RPMI7951 (cell line): ENCODE results near the gene OR7A10. TPM values are rescaled to one million over a fixed set of nuclear protein-coding genes. Genes with fewer than 3 reads are reported as not detected.

Experiments used
- DNase-seq: peaks from one replicate; pipeline ENCODE4 v3.0.0-alpha.2; 2012; ENCODE audit warnings: low read depth
- total RNA-seq: library from RNA; depleted of rRNA; stranded (reverse); fragments of >200 nt; shearing (Covaris generic); gene quantifications from 2 replicates; pipeline ENCODE4 v1.2.3, GENCODE V29; 2014; rRNA removed

The OR7A10 gene
- total RNA-seq = not detected in 2 replicates

DNA sequence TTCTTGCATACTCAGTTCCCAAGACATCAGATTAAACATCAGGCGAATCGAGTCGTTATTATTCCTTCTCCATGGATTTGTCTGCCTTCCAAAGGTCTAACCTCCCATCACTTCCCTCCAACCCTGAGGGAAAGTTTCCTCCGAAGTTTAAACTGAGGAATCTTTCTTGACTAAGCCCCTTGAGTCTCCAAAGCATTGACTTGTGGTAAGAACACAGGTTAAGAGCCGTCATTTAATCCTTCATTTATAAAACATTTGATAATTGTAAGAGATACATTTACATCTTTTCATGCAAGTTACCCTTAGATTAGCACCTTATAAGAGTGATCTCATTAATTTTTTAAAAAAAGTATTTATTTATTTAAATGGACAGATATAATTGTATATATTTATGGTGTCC is at the start of gene OR7A10:
Gene OR7A10 (minus strand): TSS at position 101 of the 400 bp plus-strand sequence. CDS start 7,045 bp downstream, outside the sequence.
- no peak for DNase-seq

DNA sequence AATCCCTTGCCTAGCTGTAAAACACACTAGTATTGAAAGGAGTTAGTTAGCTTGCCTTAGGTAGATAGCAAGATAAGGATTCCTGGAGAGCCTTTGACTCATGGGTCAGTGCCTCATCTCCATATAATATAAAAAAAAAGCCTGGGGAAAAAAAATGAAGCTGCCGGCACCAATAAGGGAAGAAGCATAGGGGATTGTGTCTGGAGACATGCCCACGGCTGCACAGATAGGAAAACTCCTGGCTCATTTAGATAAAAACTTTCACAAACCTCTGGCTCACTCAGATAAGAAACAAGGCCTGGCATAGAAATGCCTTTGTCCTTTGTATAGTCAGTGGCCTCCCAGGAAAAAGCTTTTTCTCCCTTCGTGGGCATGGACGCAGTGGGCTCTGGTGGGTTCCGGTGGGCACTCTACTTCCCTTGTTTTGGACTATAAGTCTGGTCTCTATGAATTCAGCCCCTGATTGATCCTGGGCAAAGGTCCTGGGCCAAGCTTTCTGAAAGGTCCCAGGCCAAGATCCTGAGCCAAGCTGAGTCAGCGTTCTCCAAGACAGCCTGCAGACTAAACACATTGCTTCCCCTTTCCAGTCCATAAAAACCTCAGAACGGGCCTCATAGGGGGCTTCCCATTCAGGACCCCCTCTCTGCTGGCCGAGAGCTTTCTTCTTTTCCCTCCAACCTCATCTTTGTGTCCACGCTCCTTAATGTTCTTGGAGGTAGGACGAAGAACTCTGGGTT is 42.1 kb upstream of the OR7A10 start:
- no peak for DNase-seq

DNA sequence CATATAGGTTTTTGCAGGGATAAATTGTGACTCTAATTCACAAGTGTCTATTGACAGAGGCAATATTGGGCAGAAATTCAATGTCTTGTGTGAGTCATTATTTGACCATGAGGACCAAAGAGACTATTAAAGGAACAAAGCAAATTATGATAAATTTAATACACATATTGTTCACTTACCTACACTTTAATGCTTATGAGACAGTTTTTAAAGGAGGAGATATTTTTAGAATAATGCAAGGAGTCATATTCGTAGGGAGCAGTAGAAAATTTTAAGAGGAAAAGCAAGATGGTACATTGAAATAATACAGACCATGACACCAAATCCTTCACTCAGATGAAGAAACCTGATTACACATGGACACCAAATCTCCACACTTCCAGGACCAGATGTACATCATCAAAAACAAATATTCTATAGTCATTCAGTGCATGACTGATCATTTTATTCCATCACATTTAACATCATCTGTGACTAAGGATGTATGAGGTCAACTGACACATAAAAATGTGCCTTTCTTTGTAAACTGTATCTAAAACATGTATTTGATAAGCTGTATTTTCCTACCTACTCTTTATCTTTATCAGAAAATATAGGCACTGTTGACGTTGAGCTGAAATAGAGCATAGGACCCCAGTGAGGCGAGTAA is 41.4 kb upstream of the OR7A10 start:
- no peak for DNase-seq

DNA sequence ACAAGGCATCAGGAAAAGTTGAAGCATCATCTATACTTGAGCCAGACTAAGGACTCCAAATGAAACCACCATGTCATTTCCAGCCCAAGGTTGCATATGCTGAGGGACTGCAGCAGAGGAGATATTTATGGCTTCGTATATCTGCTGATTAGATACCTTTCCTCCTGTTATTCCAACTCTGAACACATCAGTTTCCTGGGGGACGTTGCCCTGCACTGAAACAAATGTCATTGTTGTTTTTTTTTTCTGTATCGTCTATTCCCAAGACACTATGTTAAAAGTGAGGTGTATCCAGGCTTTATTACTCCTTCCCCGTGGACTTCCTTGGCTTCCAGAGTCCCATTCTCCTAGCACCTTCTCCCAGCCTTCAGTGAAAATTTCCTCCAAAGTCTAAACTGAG is 37.3 kb upstream of the OR7A10 start, which contains the start of gene OR7A17:
Gene OR7A17 (minus strand): TSS at position 101 of the 400 bp plus-strand sequence. CDS start 4,777 bp downstream, outside the sequence.
- DNase-seq = no peak

DNA sequence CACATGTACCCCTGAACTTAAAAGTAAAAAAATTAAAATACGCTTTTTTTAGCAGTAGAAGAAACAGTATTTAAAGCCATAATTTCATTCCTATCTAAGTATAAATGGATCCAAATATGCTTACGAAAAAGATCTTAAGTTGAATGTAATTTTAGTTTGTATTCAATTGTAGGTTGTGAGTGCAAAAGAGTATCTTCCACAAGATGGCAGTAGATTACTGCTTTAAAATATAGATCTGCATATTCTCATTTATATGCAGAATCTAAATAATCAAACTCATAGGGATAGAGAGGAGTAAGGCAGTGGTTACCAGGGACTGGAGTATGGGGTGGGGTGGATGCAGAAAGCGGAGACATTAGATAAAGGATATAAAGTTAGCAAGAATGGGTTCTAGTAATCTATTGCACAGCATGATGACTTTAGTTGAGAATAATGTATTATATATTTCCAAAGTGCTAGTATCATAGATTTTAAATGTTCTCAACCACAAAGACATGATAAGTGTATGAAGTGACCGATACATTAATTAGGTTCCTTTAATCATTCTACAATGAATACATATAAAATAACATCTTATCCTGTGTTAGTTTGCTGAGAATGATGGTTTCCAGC is 23.0 kb upstream of the OR7A10 start:
- peak; percentile 26 for DNase-seq

DNA sequence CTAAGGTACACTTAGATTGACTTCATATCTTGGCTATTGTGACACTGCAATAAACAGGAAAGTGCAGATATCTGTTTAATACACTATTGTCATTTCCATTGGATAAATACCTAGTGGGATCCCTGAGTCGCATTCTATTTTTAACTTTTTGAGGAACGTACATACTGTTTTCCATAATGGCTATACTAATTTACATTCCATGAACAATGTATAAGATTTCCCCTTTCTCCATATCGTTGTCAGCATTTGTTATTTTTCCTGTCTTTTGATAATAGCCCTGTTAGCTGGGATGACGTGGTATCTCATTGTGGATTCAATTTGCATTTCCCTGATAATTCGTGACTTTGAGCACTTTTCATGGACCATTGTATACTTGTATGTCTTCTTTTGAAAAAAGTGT is 19.8 kb upstream of the OR7A10 start:
- DNase-seq = no peak

DNA sequence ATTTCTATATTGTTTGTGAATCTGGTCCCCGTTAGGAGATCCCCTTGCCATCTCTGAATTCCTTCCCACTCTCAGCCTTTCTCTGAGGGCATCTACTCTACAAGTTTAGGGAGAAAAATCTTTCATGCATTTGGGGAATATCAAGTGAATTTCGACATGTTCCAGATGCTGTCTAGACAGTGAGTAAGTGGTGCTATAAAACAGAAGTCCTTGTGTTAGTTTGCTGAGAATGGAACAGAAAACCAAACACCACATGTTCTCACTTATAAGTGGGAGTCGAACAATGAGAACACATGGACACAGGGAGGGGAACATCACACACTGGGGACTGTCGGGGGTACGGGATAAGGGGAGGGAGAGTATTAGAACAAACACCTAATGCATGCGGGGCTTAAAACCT is 5.1 kb downstream of the OR7A10 start:
- no peak for DNase-seq

DNA sequence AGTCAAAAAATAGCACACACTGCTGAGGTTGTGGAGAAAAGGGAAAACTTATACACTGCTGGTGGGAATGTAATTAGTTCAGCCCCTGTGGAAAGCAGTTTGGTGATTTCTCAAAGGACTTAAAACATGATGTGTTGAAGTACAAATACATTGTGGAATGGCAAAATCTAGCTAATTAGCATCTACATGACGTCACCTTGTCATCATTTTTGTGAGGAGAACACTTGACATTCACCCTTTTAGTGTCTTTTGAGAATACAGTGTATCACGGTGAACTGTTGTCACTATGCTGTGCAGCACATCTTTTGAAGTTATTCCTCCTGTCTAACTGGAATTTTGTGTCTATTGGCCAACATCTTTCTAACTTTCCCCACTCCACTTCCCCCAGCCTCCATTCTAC is 5.6 kb downstream of the OR7A10 start:
- no peak for DNase-seq

DNA sequence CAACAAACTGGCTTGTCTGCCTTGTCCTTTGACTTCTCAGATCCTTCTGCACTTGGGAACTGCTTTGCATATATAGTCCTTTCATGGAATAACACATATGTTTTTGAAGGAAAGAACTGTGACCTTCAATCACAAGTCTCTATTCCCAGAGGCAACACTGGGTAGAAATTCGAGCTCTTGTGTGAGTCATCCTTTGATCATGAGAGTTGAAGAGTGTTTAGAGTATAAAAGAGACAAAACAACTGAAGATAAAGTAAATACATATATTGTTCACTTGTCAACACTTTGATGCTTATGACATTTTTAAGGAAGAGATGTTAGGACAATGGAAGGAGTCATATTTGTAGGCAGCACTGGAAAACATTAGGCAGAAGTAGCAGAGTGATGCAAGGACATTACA is 8.5 kb downstream of the OR7A10 start:
- peak; percentile 25 for DNase-seq

DNA sequence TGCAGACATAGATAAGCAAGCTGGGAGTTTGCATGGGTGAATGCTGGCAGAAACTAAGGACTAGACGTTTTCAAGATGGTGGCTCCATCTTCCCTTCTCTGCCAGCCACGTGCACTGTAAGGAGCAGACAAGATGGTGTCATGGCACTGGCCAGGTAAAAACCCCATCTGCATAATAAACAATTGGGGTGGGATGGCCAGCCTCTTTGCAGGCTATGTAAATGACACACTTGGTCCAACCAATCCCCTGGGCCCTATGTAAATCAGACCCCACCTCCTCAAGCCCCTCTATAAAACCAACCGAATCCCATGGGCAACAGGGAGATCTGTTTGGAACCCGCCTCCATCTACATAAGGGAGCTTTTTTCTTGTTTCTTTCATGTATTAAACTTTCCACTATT is 11.3 kb downstream of the OR7A10 start:
- no peak for DNase-seq

DNA sequence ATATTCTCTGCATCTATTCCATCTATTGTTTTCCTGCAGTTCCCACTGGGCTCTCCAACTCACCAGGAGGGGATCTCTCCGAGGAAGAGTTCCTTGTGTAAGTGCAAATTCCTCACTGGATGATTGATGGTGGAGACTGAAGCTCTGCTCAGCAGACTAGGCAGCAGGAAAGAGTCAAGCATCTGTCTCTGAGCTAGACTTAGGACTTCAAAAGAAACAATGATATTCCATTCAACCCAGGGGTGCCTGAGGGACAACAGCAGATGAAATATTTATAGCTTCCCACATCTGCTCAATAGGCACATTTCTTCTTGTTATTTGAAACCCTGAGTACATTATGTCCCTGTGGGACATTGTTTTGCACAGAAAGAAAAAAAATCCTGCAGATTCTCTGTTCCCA is 13.7 kb downstream of the OR7A10 start, which contains the start of the genes OR7A5 and OR7C1:
Gene OR7A5 (minus strand): TSS at position 175 of the 400 bp plus-strand sequence. CDS start 6,944 bp downstream, outside the sequence.
Gene OR7C1 (minus strand): TSS at position 175 of the 400 bp plus-strand sequence. CDS start 35,049 bp downstream, outside the sequence.
- peak; percentile 9 for DNase-seq

DNA sequence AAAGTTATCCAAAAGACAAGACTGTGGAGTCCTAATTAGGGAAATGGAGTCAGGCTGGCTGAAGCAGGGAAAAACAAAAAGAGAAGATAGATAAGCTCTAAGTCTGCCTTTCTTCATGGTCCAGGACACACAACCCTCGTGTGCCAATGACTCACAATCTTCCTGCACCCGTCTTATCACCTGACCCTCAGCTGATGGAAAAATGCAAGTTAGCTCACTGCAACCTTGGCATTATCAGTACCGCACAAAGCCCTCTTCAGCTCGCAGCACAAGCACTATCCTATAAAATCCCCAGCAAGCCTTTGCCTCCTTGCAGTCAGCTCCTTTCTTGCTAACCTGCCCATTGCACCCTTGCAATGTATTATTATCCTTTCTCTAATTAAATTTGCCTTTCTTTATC is 18.0 kb downstream of the OR7A10 start:
- DNase-seq = no peak

DNA sequence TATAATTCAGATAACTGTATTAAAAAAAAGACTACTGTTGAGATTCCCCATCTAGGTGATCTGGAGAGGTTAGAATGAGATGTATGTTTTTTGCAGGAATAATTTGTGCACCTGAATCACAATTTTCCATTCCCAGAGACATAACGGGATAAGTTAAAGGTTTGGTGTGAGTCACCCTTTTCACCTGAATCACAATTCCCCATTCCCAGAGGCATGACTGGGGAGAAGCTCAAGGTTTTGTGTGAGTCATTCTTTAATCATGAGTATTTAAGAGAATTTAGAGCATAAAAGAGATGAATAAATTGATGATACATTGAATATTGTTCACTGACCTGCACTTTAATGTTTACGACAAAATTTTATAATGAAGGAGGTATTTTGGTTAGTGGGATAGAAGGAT is 22.7 kb downstream of the OR7A10 start:
- no peak for DNase-seq

DNA sequence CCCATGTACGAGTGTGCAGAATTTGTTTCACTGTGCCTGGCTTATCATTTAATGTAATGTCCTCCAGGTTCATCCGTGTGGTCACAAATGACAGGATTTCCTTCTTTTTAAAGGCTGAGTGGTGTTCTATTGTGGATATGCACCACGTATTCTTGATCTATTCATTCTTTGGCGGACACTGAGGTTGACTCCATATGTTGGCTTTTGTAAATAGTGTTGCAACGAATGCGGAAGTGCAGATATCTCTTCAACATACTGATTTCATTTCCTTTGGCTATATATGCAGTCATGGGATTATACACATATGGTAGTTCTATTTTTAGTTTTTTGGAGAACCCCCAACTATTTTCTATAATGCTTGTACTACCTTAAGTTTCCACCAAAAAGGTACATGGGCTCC is 26.8 kb downstream of the OR7A10 start:
- no peak for DNase-seq

DNA sequence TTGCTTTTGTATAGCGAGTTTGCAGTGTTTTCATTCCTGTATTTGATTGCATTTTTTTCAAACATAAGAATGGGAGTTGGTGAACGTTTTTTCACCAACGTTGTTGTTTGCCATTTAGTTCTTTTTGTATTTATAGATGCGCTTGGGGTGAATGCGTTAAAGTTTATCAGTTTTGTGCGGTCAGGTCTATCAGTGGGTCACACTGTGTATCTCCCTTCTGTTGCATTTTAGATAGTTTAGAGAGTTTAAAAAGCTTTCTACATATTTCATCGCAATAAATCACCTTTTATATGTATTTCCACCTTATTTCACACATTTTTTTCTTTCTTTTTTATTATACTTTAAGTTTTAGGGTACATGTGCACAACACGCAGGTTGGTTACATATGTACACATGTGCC is 30.1 kb downstream of the OR7A10 start:
- no peak for DNase-seq

DNA sequence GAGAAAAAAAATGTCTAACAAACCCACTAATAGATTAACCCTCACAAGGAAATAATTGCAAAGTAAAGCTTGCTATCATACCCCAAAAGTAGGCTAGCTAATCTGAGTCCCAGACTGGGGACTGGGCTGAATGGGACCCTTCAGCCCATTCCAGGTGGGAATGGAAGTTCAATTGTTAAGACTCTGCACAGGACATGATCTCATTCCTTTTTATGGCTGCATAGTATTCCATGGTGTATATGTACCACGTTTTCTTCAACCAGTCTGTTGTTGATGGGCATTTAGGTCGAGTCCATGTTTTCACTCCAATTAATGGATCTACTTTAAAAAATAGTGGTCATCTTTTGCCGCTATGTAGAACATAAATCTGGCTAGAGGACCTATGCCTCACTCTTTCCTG is 31.7 kb downstream of the OR7A10 start:
- DNase-seq = no peak

DNA sequence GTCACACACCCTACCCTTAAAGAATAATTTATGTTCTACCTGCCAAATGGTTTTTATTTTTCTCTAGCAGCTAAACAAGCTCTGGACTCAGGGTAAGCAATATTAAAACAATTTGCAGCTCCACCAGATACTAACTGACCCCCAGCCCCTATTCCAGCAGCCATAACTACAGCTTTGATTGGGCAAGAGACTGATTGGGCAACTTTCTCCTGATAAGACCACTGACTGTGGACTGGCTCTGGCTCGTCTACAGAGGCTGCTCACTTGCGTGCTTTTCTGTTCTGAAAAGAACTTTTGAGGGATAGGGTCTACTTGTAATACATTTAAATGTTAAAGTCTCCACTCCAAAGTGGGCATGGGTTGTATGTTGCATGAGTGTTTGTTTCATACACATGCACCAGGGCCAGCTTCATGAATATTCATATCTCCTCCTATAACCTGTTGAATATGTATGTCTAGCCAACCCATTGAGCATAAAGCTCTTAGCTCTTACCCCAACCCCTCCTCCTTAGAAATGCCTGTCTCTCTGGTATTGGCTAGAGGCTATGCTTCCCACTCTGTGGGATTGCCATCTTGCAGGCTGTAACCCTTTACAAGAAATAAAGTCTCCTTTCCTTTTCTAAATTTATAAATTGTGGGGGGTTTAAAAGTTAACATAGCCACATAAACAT is 33.6 kb downstream of the OR7A10 start:
- DNase-seq = no peak

DNA sequence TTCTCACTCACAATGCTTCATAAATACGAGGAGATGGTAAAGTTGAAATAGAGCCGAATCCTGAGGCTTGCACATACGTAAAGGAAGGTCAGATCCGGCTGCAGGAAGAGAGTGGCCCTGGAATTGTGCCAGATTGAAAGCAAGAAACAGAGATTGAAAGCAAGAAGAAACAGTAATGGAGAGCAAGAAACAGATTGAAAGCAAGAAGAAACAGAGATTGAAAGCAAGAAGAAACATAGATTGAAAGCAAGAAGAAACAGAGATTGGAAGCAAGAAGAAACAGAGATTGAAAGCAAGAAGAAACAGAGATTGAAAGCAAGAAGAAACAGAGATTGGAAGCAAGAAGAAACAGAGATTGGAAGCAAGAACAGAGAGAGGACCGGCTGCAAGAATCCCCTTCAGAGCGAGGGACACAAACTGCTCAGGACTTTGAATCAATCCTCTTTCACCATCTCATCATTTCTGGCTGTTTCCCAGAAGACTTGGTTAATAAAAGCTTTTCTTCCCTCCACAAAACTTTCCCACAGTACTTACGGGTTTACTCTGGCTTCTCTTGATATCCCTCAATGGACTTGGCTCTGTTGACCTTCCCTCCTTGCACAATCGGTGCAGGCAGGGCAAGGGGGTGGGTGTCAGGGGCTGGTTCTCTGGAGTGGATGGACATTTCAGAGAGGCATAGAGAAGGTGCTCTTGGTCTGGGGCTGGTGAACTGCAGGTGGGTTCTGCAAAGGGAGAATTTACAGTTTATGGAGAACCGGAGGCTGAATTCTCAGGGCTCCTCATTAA is 39.3 kb downstream of the OR7A10 start:
- DNase-seq = no peak

DNA sequence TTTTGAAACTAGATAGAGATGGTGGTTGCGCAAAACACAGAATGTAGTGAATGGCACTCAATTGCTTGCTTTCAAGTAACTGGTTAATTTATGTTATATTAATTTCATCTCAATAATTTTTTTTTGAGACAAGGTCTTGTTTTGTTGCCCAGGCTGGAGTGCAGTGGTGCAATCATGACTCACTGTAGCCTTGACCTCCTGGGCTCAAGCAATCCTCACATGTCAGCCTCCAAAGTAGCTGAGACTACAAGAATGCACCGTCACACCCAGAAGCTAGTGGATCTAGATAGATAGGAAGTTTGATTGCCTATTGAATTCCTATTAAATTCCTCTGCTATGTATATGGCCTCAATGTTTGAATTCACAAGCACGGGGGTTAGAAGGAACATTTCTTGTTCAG is 44.0 kb downstream of the OR7A10 start:
- DNase-seq = no peak

DNA sequence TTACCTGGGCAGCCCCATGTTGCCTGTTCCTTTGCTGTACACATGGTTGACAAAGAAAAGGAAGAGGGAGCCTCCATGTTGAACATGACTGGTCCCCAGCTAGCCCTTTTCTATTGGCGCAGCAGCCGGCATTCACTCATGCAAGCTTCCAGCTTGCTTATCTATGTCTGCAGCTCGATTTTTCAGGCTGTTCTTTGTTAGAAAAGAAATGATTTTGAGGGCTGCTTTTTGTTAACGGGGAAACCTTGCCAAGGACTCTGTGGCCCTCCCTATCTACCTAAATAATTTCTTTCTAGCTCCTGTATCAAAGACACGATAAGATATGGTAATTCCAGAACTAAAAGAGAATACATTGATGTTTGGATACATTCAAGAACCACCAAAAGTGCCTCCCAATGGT is 50.0 kb downstream of the OR7A10 start:
- DNase-seq = no peak

DNA sequence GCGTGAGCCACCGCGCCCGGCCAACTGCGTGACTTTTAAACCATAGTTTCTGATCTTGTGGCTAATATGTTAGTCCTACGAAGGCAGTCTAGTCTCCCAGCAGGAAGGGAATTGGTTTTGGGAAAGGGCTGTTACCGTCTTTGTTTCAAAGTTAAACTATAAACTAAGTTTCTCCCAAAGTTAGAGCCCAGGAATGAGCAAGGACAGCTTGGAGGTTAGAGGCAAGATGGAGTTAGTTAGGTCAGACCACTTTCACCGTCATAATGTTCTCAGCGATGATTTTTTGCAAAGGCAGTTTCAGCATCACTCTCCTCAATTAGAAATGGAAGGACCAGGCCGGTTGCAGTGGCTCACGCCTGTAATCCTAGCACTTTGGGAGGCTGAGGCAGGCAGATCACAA is 52.7 kb downstream of the OR7A10 start:
- no peak for DNase-seq
